IPS DF 6.9 (cell line): ENCODE measurements around the gene KCNH4.

Experiments
- DNase-seq: peaks from one replicate; pipeline ENCODE4 v3.0.0-alpha.2; 2013; ENCODE audit warnings: low read depth, low spot score
- H3K27ac ChIP-seq: one replicate; pipeline ENCODE4 v1.5.1; 2013; ENCODE audit warnings: low read length, control low read depth
- H3K27me3 ChIP-seq: 2 replicates; pipeline ENCODE4 v1.6.1; 2013; ENCODE audit warnings: mild to moderate bottlenecking, low read length; ENCODE audit not compliant: control insufficient read depth, insufficient read depth
- H3K36me3 ChIP-seq: 2 replicates; pipeline ENCODE4 v1.6.1; 2013; ENCODE audit warnings: low read length; ENCODE audit not compliant: control insufficient read depth, insufficient read depth
- H3K4me1 ChIP-seq: 2 replicates; pipeline ENCODE4 v1.6.1; 2013; ENCODE audit warnings: low read length; ENCODE audit not compliant: control insufficient read depth, insufficient read depth
- H3K4me3 ChIP-seq: 2 replicates; pipeline ENCODE4 v1.5.1; 2013; ENCODE audit warnings: mild to moderate bottlenecking, low read length
- H3K9me3 ChIP-seq: 2 replicates; pipeline ENCODE4 v1.6.1; 2013; ENCODE audit warnings: low read length, inconsistent platforms; ENCODE audit not compliant: control insufficient read depth, insufficient read depth
- WGBS: extraction: QIAGEN DNeasy Blood & Tissue Kit; methylation state at CpG from one replicate; pipeline ENCODE4 v1.1.7; 2013; ENCODE audit warnings: mixed read lengths, missing lambda C conversion rate; ENCODE audit not compliant: insufficient read length, insufficient coverage; 5-methylcytosine and 5-hydroxymethylcytosine counted together

KCNH4 gene

GRCh38 chr17:42110301-42111264 lies 70.4 kb downstream of the KCNH4 start:
- Histone ChIP-seq H3K4me1 (peaks cover 7% of the 10 kb centered on the region), H3K27me3 (no peaks in the 10 kb centered on the region), H3K9me3 (no peaks in the 10 kb centered on the region), H3K4me3 (no peak overlapping the region), H3K27ac (no peak overlapping the region), H3K36me3 (0 out of 2 replicates have a peak, but pooled peaks cover 6% of the 10 kb centered on the region)
- WGBS, result no CpG with 5 or more reads among the region's 18 CpGs
- DNase-seq, result no peak

- Histone ChIP-seq H3K27ac (no peak overlapping the region), H3K4me1 (peaks cover 7% of the 10 kb centered on the region), H3K4me3 (no peak overlapping the region), H3K9me3 (no peaks in the 10 kb centered on the region), H3K36me3 (no peaks in the 10 kb centered on the region), H3K27me3 (no peaks in the 10 kb centered on the region)
- no CpG with 5 or more reads among the region's 9 CpGs for WGBS
- no peak for DNase-seq
Measured at GRCh38 chr17:42109086-42109485, 71.9 kb downstream of the KCNH4 start.

GRCh38 chr17:42107597-42108576 lies 73.1 kb downstream of the KCNH4 start:
- WGBS, result no CpG with 5 or more reads among the region's 51 CpGs
- Histone ChIP-seq H3K36me3 (0 out of 2 replicates have a peak, but pooled peaks cover 2% of the 10 kb centered on the region), H3K27ac (no peak overlapping the region), H3K4me3 (peak overlapping the region; percentile 39), H3K27me3 (no peaks in the 10 kb centered on the region), H3K4me1 (peaks cover 9% of the 10 kb centered on the region), H3K9me3 (no peaks in the 10 kb centered on the region)
- DNase-seq, result peak; percentile 64

GRCh38 chr17:42107124-42107523 lies 73.8 kb downstream of the KCNH4 start:
- H3K36me3 ChIP-seq, result 0 out of 2 replicates have a peak, but pooled peaks cover 2% of the 10 kb centered on the region
- no peak for DNase-seq
- WGBS, result no CpG with 5 or more reads among the region's 6 CpGs
- peak overlapping the region; percentile 39; the same call in 1 of the 2 replicates for H3K4me3 ChIP-seq
- H3K27me3 ChIP-seq, result no peaks in the 10 kb centered on the region
- peaks cover 9% of the 10 kb centered on the region for H3K4me1 ChIP-seq
- no peaks in the 10 kb centered on the region for H3K9me3 ChIP-seq
- no peak overlapping the region for H3K27ac ChIP-seq
